SK-N-DZ (cell line): ENCODE data around the gene ATP6AP1.

Experiments
- DNase-seq: peaks from one replicate; pipeline ENCODE4 v3.0.0-alpha.2; 2015; ENCODE audit warnings: low spot score

The ATP6AP1 gene

DNA sequence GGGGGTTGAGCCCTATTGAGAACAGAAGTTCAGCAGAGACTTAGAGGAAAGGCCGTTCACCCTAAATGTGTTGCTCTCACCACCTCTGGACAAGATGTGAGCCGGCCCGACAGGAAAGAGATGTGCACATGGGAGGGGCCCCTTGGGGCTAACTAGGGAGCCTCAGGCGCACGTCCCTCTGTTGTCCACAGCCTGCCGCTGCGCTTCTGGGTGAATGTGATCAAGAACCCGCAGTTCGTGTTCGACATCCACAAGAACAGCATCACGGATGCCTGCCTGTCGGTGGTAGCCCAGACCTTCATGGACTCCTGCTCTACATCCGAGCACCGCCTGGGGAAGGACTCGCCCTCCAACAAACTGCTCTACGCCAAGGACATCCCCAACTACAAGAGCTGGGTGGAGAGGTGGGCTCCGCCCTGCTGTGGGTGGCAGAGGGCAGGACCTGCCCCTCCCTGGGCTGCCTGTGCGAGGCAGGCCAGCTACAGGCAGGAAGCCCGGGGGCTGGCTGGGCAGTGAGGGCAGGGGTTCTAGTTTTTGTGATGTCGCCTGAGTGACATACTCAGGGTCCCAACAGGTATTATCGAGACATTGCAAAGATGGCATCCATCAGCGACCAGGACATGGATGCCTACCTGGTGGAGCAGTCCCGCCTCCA lies 42.6 kb downstream of the ATP6AP1 start:
- DNase-seq: no peak

DNA sequence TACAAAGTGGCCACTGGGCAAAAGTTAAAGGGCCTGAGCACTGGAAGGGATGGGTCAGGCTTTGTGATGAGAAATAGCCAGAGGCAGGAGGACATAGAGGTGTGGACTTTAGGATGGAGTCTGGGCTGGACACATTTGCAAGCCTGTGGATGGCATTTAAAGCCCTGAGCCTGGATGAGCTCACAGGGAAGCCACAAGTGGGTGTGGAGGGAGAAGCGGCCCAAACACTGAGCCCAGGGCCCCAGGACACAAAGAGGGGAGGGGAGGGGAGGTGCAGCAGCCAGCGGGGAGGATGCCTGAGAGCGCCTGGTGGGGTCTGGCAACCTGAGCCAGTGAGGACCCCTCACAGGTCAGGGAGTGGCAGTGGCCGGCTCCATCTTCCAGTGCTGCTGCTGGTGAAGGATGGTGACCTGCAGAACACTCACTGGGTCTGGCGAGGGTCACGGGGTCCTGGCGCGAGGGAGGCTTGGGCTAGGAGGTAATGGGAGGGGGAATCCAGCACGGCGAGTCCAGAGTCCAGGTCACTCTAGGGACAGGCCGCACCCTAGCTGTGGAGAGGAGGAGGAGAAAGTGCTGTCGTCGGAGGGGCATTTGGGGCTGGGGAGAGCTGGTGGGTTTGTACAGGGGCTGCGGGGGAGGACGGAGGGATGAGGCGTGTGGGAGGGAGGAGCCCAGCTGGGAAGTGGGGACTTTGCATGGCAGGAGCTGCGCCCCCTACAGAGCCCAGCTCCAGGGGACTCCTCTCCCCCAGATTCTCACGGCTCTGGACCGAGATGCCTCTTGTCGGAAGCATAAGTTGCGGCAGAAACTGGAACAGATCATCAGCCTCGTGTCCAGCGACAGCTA lies 43.6 kb downstream of the ATP6AP1 start:
- DNase-seq: no peak

DNA sequence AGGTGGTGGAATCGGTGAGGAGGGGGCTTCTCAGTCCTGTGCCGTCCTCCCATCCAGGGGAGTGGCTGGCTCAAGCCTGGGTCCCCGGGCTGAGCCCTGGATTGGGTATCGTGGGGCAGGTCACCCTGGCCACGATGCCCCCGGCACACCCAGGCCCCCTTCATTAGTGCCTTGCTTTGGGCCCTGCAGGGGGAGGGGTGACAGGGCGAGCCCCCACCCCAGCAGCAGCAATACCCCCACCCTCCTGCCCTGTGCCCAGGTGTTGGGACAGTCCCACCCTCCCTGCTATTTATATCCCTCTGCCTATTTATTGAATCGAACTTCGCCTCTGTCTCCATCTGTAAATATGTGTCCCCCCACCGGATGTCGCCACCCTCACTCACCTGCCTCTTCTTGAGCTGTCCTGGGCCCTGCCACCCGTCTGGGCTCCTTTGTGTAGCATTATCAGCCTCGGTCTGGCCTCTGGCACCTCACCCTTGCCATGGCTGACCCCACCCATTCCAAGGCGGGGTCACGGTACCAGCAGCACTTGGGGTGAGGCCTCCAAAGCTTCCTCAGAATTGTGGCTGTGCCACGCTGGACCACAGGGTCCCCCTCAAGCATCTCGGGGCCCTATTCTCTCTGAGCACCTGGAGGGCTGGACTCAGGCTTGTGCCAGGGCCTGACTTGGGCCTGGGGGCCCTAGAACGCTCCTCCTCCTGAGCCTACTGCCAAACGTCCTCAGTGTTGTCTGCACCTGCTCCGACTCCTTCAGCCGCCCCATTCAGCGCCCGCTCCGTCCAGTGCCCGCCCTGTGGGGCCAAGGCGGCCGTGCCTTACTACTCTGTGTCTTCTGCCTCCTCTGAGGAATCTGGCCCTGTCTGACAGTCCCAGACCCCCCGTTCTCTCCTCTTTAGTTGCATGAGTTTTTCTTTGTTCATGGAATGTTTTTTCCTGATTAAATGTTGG lies 44.5 kb downstream of the ATP6AP1 start:
- no peak for DNase-seq

DNA sequence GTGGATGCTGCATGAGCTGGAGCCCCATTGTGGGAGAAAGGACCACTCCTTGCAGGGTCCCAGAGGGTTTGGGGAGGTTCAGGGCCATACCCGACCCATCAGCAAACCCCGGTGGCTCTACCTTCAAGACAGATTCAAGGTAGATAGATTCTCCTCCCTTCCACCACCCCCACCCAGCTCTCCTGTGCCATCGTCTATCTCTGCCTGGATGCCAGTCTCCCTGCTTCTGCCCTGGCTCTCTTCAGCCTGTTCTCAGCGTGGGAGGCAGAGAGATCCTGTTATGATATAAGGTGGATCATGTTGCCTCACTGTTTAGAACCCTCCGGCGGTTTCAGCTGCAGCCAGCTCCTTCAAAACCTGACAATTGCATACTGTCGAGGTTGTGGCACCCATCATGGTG lies 45.2 kb downstream of the ATP6AP1 start:
- DNase-seq: no peak

DNA sequence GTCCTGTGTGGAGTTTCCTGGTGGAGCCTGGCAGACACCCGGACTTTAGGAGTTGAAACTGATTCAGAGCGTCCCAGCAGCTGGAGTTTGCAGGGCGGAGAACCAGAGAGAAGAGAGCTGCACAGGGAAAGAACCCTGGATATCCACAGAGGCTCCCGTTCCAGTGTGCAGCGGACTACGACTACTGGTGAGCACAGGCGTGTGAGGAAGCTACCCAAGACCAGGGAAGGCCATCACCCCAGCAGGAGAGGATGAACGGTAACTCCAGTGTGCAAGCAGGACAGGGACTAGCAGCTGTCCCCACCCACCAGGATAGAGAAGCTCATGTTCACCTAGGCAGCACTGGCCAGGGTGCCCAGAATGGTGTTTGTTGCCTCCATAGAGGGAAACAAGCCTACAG lies 48.3 kb downstream of the ATP6AP1 start:
- no peak for DNase-seq

DNA sequence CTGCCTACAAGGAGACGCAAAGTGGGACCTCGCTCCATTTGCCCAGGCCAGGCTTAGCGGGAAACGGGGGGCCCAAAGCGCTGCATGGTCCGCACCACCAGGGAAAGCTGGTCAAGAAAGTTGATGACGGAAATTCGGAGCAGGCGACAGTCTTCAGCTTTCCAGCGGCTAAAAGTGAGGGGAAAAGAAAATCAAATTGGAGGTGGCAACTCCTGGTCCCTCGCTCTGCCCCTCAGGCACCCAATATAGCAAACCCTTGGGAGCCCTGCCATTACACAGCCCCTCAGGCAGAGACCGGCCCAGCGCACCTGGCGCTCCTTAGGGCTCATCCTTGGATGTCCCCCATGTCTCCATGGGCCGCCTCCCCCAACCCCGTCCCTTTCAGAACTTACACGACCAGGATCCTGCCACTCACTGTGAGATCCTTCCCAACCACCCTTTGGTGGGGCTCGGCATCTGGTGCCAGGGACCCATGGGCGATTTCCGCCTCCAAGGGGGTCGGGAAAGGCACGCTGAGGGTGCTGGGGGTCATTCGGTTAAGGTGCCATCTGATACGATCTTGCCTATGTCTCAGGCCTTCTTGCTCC lies 49.5 kb downstream of the ATP6AP1 start:
- DNase-seq: no peak

DNA sequence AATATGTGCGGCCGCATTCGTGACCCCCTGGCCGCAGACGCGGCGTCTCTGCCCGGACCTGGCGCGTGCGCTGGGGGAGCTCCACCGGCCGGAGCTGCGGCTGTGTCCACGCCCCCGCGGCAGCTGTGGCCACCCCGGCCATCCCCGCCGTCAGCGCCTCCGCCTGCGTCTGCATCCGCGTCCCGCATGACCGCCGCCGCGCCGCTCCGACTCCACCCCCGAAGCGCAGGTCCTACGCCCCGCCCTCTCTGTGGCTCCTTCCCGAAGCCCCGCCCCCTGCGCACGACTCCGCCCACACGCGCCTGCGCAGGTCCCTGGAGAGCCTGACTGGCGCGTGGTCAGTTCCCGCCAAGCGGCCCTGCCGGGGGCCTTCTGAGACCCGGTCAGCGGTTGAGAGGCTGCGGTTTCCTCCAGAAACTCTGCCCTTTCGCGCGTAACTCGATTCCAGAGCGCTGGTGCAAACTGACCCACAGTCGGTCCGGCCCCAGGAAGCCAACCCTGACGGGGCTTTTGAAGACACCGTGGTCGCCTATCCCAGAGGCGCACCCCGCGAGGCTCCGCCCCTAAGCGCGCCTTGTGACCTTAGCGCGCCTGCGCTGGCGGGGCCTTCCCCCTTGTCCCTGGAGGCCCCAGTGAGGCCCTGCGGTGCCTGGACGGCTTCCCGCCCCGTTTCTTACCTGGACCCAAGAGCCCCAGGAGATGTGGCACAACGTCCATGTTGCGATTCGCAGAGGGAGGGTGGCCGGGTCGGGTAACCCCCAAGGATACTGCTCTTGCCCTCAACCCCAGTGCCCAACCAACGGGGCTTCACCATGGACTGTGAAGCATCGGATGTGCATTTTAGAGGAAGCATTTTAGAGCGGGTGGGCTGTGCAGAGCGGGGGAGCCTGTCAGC lies 50.5 kb downstream of the ATP6AP1 start, which contains the start of gene LAGE3:
LAGE3 (minus strand) TSS at position 554 of the 895 bp plus-strand sequence; CDS start at position 188, 366 bp downstream.
- DNase-seq: peak; percentile 79

DNA sequence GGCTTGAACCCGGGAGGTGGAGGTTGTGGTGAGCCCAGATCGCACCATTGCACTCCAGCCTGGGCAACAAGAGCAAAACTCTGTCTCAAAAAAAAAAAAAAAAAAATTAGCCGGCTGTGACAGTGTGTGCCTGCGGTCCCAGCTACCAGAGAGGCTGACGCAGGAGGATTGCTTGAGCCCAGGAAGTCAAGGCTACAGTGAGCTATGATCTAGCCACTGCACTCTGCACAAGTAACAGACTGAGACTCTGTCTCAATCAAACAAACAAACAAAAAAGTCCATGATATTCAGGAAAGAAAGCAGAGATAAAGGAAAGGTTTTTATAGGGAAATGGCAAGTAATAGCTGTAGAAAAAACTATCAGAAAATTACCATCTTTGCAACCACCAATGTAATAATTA lies 52.7 kb downstream of the ATP6AP1 start:
- DNase-seq: no peak

DNA sequence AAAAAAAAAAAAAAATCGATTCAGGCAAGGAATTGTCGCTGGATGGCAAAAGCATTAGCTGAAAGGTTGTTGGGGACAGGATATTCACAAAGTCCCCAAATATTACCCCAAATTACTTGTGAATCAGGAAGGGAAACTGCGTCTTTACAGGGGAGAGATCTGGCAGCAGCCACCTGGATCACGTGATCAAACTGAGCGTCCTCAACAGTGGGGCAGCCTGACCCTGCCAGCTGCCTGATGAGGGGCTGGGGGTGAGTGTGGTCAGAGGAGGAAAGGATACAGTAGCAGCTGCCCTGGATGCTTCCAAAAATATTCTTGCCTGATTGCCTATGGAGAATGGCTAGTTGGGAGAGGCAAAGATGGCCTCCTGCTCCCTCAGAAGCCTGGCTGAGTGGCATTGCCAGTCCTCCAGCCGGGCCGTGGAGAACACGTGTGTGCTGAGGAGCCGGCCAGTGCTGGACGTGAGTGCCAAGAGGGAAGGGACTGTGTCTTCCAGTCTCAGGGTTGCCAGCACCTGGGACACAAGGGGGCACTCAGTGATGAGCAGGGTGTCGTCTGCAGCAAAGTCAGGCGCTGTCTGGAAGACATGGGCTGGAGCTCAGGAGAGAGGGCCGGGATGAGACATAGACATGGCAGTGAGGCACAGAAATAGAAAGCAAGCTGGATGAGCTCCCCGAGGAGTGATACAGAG lies 53.6 kb downstream of the ATP6AP1 start:
- DNase-seq: no peak

DNA sequence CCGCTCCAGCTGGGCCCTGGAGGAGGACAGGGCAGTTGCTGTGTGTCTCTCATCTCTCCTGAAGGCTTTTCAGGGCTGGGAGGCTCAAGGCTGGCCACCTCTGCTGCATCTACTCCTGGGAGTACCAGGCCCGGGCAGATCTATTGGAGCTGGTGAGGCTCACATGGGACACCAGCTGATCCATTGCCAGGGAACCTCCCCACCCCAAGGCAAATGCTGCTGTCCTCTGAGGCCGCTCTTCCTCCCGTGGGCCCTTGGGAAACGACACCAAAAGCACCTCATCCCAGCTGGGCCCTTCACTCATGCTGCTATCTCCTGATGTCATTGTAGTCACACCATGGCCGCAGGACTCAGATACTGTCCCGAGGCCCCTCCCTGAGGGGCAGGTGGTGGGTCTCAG lies 54.3 kb downstream of the ATP6AP1 start:
- no peak for DNase-seq

DNA sequence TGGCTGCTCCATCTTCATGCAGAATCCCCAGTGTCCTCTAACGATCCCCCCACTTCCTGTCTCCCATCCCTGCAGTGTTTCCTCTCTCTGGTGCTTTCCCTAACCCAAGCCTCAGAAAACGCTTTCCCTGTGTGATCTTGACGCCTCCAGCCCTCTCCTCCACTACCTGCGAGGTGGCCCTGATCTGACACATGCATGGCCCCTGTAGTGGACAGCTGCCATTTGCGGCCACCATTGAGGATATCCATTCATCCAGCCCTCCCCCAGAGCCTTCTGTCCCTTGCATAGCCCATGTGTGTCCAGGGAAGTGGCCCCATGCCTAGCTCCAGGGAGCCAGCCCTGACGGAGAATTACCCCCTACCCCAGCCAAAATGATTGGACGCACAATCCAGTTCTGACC lies 54.8 kb downstream of the ATP6AP1 start:
- no peak for DNase-seq

DNA sequence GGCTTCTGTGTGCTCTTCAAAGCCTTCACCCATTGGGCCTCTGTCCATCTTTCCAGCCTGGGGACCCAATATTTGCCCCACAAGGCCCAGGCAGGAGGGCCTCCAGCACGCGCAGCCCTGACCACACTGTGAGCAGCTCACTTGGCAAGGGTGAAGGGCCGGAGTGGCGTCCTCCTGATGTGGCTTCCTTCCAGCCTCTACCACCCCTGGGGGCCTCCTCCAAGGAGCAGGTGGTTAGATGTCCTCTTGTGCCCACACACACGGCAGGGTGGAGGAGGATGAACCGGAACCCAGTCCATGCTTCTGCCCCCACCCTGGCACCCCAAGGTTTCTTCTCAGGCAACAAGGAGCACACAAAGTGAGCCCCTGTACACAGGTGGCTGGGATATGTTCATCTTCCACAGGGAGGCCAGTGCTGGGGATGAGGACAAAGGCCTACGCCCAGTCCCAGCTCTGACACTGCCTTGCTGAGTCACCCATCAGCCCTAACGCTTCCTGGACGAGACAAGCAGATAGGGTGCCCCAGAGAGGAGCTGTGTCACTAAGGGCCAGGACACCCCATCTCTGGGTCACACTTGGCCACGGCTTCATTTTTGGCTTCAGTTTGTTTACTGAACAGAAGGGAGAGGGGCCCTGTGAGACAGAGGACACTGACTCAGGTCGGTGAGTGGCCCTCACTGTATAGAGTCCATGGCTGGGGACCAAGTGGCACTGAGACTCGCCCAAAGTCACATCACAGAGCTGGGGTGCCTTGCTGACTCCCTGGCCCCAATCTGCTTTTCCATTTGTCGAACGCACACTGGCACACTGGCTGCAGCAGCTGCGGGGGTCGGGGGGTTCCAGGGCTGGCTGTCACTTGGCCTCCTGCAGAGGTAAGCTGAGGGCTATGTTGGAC lies 56.0 kb downstream of the ATP6AP1 start:
- no peak for DNase-seq

DNA sequence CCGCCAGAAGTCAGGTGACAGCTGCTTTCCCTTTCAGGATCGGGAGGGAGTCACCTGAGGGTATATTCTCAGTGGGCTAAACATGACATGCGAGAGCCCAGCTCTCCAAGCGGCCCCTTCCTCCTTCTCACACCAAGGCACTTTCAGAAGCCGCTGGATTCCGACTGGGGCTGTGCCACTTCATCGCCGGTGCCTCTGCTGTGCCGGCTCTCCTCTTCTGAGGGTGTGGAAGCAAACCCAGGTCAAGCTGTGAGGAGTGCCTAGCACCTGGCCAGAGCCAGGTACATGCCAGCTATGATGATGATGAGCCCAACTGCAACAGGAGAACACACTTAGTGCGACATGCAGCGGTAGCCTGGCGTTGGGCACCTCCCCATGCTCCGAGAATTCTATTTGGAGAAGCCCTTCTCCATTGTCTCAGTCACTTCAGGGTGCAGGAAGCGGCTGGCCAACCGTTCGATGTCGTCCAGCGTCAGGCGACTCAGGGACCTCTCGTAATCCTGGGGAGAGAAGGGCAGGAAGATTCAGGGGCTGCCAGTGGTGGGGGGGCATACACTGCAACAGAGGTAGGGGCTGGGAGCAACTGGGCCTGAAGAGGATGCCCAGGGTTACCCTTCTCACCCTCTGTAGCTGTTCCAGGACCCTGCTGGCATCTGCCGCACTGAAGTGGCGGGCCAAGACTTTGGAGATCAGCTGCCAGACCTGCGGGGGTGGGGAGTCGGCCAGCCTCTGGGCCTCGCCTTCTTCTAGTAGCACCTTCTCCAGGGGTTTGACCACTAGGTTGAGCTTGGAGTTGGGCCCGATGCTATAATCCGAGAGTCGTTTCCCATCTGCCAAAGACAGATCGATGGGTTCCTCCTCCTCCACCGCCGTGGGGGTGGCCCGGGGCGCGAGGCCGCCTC lies 56.9 kb downstream of the ATP6AP1 start:
- DNase-seq: no peak

DNA sequence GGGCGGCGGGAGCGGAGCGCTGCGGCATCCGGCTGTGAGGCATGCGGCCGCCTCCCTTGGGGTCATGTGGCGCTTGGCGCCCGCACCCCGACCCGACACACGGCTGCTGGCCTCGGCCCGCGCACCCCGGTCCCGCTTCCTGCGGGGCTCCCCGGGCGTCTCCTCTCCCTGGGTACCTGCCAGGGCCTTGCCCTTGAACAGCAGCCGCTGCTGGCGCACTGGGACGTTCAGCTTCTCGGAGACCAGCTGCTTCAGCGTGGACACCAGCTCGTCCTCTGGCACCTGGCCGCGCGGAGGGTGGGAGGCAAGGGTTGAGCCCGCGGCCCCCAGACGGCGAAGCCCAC lies 57.5 kb downstream of the ATP6AP1 start:
- no peak for DNase-seq
